HL-60/S4 treated with retinoic acid at 250 ng/mL for 4 days and 3 days (cell line): ENCODE measurements around the gene EHF.

Experiments used
- in situ Hi-C: fragments of 300-500 bp; cut with MboI; formaldehyde crosslinking; loops from 2 replicates; pipeline ENCODE4 v1.7.0; 2022; ENCODE audit warnings: low sequenced_read_pairs

The EHF gene

DNA sequence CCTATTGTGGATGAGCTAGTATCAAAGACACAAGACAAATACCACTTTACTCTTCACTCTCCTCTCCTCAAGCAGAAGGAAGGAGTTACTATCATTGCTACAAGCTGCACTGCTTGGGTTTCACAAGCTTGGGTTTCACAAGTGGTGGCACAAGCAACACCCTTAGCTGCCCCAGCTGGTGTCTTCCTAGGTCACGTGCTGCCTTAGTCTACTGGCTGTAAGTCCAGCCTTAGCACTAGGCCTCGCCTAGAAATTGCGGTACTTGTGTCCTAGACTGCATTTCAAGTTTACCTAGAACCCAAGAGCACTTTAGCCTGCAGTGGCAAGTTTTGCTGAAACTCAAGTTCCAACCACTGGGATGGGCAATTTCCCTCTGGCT lies 86.6 kb downstream of the EHF start:
- in situ Hi-C loops: no loop called here
